Activated CD4-positive, alpha-beta T cell treated with anti-CD3 and anti-CD28 coated beads, Interleukin-2, Interleukin-6, amounts not matched to agents 100 ng/mL and 50 ng/mL, durations not matched to agents 16 hours and 8 hours (primary cell): ENCODE measurements around the gene CANT1.
A peak's percentile ranks its signal among the peaks of the same experiment; 100 is the strongest.
"Not testable (repeated sequence)": the region's sequence is repeated elsewhere in the genome, so short reads cannot be mapped to it uniquely, and the experiment has no call there.

ENCODE experiments used
- DNase-seq: peaks from one replicate; pipeline ENCODE4 v3.0.0-alpha.2; 2020

The CANT1 gene

GRCh38 chr17:78956254-78956653 is 53.3 kb downstream of the CANT1 start:
- no peak for DNase-seq

- DNase-seq: peak; percentile 38
Observed at GRCh38 chr17:78954684-78955083, 54.9 kb downstream of the CANT1 start.

GRCh38 chr17:78953356-78954350 is 55.9 kb downstream of the CANT1 start:
- DNase-seq: no peak

GRCh38 chr17:78952706-78953105 is 56.9 kb downstream of the CANT1 start:
- no peak for DNase-seq

GRCh38 chr17:78951967-78952551 is 57.5 kb downstream of the CANT1 start:
- DNase-seq: no peak

GRCh38 chr17:78950870-78951269 is 58.7 kb downstream of the CANT1 start:
- no peak for DNase-seq

GRCh38 chr17:78947235-78948149 is 62.1 kb downstream of the CANT1 start:
- DNase-seq: no peak

- no peak for DNase-seq
Observed at GRCh38 chr17:78946631-78947030, 62.9 kb downstream of the CANT1 start.

- no peak for DNase-seq
Observed at GRCh38 chr17:78946131-78946530, 63.4 kb downstream of the CANT1 start.

- not testable (repeated sequence) for DNase-seq
Observed at GRCh38 chr17:78945455-78945854, 64.1 kb downstream of the CANT1 start.

- no peak for DNase-seq
Observed at GRCh38 chr17:78944956-78945355, 64.6 kb downstream of the CANT1 start.

- no peak for DNase-seq
Observed at GRCh38 chr17:78944026-78944425, 65.5 kb downstream of the CANT1 start.
